GF-D8 (cell line): ENCODE data around the gene NAPEPLD.

Experiments
- DNase-seq: peaks from one replicate; lab custom pipeline; 2025; lab: John Stamatoyannopoulos, UW

Gene NAPEPLD

DNA sequence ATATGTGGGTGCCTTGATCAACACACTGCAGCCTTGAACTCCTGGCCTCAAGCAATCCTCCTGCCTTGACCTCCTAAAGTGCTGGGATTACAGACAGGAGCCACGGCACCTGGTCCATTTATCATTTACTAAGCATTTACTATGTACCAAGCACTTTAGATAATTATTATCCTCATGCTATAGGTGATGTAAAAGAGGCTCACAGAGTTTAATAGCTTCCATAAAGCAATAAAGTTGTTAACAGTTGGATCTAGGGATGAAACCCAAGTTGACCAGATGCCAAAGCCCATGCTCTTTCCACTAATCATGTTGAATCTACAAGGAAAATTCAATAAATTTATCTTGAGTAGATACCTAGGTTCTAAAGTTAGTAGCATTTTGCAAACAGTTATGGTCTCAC, 5.0 kb downstream of the NAPEPLD start:
- DNase-seq = no peak

DNA sequence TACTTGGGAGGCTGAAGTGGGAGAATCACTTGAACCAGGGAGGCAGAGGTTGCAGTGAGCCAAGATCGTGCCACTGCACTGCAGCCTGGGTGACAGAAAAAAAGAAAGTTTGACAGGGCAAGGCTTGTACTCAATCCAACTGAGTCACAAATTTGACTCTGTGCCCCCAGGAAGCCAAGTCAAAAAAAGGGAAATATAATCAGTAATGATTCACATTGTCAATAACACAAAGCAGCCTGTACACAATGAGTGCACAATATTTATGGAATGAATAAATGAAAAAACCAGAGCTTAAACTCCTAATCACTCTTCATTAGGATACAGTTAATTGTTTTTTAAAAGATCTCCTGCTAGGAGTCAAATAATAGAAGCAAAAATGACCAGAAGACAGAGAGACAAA, 6.4 kb downstream of the NAPEPLD start:
- DNase-seq = no peak

DNA sequence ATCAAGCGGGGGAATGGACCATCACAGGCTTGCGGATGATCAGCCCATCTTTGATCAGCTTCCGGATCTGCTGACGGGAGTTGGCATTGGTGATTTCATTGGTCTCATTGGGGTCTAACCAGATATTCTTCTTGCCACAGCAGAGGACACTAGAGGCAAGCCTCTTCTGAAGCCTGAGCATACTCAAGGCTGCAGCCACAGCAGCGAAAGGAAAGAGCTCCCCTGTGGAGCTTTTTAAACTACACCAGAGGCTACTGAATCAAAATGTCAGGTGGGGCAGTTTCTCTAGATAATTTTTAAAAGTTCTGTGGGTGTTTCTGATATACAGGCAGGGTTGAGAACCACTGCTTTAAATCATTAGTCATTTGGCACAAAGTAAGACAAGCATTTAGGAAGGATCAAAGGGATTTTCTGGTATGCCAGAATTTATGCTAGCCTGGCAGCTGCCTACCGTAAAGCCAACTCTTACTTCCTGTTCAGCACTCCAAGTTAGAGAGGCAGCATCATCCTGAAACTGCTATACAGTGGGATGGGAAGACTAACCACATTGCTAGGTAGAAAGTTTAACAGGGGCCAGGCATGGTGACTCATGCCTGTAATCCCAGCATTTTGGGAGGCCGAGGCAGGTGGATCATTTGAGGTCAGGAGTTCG, 7.0 kb downstream of the NAPEPLD start:
- no peak for DNase-seq

DNA sequence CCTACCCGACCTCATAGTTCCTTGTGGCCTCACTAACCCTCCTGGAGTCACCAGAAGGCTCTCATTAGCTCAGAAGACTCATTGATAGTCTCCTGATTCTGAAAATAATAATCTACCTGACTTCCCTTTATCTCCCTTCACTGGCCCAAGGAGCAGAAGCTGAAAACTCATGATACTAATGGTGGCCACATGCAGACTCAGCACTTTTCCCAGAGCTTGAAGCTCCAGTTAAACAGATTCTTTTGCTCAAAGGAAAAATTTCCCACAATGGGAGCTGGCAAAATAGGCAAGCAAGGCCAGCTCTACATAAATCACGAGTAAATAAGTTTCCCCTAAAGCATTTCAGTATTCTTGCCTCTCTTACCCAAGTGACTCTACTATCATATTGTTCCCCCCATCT, 8.2 kb downstream of the NAPEPLD start:
- DNase-seq = no peak

DNA sequence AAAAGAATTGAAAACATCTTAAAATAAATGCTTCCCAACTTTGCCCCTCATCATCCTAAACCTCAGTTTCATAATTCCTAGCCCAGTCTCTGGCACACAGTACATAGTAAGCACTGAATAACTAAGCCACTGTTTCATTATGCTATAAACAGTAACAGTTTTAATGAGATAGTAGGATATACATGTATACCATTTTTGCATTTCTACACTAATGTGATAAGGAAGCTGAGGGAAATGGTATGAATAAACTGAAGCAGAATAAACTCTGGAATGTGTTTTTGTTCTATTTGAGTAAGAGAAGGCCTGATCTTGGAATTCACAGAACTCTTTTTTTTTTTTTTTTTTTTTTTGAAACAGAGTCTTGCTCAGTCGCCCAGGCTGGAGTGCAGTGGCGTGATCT, 8.8 kb downstream of the NAPEPLD start:
- DNase-seq = no peak

DNA sequence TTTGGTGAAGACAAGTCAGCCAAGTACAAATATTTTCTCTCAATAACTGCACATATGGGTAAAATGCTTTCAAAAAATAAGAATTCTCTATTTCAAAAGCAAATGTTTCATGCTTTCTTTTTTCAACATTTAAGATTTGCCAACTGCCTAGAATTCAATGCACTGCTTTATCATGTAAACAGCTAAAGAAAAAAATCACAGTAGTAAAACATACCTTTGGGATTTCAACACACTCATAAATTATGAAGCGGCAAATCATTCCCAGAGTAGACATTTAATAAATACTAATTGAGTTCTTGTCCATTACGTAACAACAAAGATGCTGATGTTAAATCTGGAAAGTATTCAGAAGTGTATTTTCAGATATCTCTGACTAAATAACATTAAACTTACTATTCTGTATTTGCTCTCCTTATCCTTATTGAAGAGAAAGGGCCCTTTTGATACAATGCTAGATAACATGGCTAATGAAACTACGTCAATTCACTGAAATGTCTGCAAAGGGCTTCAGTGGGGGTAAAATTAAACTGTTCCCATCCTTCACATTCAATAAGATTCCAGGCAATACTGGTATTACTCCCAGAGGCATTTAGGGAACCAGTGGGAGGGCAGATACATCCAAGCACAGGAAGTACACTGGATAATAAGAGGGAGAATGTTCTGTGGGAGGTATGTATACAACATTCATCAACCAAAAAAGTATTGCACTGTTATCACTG, 13.9 kb downstream of the NAPEPLD start:
- DNase-seq = no peak

DNA sequence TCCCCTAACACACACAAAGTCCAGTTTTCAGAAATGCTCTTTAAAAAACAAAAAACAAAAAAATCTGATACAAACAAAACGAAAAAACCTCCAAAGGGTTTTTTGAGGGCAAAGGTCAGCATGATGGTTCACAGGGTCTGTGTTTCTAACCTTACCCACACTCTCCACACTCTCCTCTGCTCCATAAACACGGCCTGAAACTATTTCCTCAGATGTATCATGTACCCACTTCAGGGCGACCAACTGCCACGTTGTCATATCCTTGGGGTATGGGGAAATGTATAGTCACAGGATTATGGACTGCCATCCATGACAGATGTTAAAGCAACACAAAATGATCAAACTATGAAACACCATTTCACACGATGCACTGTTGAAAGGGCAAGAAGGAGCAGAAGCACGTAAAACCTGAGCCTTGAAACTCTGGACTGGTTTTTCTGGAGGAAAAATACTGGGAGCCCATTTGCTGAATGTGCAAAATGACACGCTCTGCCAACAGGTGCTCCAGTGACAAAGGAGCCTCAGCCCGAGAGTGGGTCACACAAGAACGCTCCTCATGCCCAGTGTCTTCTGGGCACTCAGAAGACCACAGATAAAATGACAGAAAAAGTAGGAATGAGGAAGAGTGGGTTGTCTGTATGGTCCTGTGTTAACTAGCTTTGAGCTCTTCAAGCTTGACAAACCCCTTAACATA, 15.8 kb downstream of the NAPEPLD start:
- no peak for DNase-seq

DNA sequence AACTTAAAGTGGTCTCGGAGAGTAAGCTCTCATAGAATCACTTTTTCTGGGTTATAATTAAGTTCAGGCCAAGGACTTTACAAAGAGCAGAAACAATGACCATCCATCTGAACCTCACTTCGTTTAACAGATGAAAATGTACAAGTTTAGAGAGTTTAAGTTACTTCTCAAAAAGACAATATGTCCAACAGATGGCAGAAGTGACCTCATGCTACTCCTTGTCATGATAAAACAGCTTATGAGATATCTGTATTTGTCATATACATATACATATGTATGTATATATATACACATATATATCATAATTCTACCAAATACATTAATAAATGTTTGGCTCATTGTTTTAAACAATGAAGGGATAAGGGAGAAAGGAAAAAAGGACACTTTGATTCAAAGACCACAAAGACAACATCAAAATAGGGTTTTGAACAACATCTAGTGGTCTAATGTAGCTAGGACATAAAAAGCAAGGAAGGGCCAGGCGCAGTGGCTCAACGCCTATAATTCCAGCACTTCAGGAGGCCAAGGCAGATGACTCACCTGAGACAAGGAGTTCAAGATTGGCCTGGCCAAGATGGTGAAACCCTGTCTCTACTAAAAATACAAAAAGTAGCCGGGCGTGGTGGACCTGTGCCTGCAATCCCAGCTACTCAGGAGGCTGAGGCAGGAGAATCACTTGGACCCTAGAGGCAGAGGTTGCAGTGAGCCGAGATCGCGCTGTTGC, 17.8 kb downstream of the NAPEPLD start:
- no peak for DNase-seq

DNA sequence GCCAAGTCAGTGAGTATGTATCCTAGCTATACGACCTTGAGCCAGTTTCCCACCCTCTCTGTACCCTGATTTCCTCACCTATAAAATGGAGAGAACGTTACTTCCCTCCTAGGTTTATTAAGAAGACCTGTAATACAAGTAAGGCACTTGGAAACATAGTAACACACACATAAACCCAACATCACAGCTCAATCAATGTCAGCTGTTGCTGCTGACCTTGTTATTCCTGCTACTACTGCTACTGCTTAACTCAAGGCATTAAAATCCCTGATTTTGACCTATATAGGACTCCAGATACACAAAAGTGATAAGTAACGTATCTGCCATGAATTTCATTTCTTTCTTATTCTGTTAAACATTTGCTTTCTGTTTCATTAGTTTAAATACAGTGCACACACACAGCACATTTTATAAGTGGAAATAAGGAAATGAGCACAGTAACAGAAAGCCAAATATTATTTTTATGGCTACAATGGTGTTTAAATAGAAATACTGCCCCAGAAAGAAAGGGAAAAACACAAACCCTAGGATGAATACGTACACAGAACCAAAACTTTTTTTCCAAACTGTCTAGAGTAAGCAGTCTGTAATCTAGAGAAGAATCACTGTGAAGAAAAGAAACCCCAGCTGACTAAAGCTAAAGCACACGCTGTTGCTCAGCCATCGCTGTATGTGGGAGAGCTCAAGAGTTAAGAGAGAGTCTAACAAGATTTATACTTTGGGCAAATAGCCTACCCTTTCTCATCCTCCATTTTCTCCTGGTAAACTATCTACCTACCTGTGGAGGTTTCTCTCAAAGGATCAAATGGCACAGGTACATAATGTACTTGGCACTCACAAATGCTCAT, 19.0 kb downstream of the NAPEPLD start:
- DNase-seq = no peak

DNA sequence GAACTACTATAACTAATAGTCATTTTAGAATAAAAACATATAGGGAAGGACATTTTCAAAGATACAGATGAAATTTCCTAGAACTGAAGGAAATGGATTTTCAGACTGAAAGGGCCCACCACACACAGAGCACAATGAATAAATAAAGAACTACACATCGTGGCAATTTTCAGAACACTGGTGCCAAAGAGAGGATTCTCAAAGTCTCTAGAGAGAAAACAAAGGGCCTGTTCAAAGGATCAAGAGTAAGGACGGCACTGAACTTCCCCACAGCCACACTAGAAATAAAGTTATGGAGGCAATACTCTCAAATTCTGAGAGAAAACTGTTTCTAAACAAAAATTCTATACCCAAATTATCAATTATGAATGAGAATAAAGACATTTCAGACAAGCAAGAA, 21.9 kb downstream of the NAPEPLD start:
- no peak for DNase-seq

DNA sequence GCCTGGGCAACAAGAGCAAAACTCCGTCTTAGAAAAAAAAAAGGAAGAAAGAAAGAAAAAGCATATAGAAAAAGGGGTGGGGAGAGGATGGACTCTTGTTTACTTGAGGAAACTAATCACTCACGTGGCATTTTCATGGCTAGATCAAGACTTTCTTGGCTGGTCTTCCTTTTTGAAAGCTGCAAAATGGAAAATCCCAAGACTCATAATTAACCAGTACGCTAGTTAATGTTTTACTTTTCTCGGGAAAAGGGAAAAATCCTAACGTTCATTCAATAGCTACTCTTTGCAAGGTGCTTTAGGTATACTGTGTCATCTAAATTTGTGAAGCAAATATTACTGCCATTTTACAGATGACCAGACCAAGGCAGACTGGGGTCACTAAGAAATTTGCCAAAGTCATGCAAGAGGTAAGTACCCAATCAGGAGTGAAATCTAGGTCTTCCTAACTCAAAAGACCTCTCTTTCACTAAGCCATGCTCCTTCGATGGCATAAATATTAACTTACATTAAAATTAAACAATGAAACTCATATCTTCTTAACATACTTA, 24.4 kb downstream of the NAPEPLD start:
- DNase-seq = no peak

DNA sequence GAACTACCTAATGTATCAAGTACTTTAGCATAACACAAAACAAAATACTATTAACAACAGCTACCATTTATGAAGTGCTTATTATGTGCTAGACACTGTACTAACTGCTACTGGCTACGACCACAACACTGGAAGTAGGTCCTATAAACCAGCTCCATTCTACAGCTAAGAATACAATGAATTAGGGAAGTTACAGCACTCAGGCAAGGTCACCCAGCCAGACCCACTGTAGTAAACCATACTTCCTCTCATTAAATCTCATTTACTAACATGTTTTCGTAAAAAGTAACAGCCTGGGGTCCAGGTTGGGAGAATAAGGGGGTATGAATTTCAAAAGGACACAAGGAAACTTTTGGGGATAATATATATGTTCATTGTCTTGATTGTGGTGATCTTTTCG, 25.4 kb downstream of the NAPEPLD start:
- DNase-seq = peak; percentile 23

DNA sequence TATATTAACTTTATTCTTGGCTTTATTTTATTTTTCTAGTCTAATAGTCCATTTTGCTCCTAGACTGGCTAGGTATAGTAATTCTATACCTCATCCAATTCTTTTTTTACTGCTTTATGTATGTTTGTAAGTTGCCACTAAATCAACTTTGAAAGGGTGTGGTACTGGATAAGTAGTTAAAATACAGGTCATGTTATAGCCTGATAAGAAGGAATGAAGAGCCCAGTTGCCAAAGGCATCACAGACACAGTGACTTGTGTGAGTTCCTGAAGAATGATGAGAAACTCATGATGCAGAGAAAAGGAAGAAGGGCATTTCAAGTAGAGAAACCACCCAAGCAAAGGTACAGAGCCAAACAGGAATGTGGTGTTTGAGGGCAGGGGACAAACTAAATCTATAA, 27.3 kb downstream of the NAPEPLD start:
- no peak for DNase-seq

DNA sequence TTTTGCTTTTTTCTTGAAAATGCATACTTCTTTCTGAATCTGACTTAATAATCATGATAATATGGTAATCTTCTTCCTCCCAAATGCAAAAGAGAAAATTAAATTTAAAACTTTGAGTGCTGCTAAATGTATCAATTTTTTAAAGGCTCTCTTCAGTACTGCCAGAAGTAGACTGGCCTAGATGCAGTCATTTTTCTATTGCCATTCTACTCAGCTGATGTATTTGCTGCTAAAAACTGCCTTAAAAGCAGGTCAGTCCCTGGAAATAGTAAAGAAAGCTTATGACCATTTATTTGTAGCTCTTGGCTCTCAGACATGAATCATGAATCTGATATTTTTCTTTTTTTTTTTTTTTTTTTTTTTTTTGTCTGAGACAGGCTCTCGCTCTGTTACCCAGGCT, 28.5 kb downstream of the NAPEPLD start:
- DNase-seq = no peak

DNA sequence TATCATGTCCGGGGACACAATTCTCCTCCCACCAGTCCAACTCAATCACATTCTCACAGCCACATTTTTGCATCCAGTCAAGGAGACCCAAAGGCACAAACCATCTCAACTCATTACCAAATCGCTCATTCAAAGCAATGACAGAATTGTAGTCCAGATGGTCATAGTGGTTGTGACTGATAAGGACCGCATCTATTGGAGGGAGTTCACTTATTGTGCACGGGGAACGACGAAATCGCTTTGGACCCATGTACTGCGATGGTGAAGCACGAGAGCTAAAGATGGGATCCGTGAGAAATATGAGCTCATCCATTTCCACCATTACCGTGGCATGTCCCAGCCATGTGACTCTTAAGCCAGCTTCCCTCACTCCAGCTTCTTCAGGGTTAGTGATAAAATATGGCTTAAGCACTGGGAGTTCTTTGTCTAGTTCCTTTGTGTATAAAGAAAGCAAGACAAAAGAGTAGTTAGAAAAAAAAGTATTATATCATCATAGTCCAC, 29.1 kb downstream of the NAPEPLD start:
- no peak for DNase-seq

DNA sequence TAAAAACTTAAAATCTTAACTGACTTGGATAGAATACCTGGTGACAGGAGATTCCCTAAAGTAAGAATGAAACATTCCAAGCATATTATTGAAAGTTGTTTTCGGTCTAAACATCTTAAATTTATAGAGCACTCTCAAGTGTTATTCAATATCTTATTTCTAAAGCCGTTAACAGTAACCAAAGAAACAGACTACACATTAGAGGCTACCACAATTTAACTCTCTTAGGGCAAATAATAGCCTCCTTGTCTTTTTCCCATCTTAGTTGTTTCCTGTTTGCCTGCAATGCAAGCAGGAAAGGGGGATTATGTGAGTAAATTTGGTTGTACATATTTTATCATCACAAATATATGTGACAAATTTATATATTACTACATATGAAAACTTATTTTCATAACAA, 31.4 kb downstream of the NAPEPLD start:
- DNase-seq = no peak

DNA sequence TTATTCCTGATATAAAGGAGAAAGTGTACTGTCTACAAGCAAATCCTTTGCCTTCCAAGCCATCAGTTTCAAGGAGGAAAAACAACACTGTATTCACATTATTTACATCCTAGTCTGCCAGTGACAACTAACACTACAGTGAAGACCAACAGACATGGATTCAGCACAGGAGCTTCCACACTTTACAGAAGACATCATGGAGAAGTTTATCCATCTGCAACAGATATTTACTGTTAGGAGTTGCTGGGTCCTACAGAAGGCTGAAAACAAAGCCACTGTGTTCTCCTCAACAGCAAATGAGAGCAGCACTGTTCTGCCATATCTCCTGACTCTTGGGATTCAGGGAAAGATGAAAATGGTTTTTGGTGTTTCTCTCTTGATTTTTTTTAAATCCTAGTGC, 31.9 kb downstream of the NAPEPLD start:
- DNase-seq = no peak

DNA sequence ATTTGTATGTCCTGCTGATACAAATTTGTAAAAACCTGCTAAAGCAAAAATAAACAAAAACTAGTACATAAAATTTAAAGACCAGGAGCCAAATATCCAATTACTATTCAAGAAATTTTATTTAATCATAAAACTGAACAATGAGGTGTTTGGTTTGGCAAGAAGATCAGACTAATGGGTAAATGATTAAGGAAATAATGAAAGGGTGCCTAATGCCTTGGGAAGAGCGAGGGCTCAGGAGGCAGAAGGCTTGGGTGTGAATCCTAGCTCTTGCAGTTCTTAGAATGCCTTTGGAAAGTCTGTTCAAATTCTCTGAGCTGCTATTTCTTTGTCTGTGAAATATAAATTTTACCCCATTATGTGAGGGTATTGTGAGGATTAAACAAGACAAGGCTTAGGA, 32.4 kb downstream of the NAPEPLD start:
- DNase-seq = no peak

DNA sequence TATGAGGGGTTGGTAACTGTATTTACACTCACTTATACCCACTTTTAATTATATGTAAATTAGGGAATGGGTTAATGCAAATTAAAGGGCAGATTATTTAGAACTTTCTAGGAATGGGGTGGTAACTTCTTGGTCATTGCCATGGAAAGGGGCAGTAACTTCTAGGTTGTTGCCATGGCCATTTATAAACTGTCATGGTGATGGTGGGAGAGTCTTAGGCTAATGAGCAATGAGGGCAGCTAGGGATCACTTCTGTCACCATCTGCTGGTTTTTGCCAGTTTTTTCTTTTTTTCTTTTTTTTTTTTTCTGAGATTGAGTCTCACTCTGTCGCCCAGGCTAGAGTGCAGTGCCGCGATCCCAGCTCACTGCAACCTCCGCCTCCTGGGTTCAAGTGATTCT, 33.1 kb downstream of the NAPEPLD start:
- no peak for DNase-seq

DNA sequence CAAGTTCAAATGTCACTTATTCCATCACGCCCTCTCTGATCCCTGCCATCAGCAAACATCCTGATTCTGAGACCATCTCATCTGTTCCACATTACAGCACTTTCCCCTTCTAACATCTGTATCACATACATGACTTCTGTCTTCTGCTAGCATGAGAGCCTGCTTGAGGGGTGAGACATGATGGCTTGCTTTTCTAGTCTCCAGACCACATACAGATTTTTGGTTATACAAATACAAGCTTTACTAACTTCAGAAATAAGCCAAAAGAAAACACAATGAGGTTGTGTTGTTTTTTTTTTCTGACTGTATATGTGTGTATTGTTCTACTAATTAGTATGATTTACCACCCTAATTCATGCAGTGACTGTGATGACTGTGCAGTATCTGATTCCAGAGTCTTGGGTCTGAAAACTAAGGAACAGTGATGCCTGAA, 34.3 kb downstream of the NAPEPLD start:
- DNase-seq = no peak

DNA sequence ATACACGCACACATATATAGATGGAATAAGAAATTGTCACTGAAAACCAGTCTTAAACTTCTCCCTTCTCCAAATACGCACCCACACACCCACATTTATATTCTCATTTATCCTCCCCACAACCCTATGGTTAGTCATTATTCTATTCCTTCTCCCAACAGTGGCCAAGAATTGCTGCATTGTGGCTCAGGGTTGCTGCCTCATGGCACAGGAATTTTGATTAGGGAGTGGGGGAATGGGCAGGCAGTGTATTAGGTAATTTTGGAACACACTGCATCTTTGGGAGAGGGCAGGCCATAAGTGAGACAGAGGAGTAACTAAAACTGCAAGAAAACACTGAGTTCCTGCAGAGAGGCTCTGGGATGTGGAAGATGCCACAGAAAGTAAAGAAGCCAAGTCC, 35.7 kb downstream of the NAPEPLD start:
- no peak for DNase-seq
